ENCODE results near the gene GUCY1B1. TPM values are rescaled to one million over a fixed set of nuclear protein-coding genes. Genes with fewer than 3 reads are reported as not detected.

Gene GUCY1B1
- polyA plus RNA-seq, 2 of the 4 experiments (the other 2 are of a cell fraction): 0.14 to 0.43 TPM

Other genes with a start within 250 kb of the GUCY1B1 start
- gene GUCY1A1, start 92.2 kb upstream of the GUCY1B1 start, polyA plus RNA-seq (2011; rRNA removed): not detected in 2 replicates
- gene GUCY1A1, start 92.2 kb upstream of the GUCY1B1 start, polyA plus RNA-seq (2017; fragmentation: RNase III; extraction: RNeasy Plus Mini Kit Qiagen cat#74134 plus additional on column Dnase treatment): not detected in 3 replicates
- not detected in 2 replicates for gene ASIC5, start 107.3 kb downstream of the GUCY1B1 start, polyA plus RNA-seq (2011; rRNA removed)
- not detected in 3 replicates for gene ASIC5, start 107.3 kb downstream of the GUCY1B1 start, polyA plus RNA-seq (2017; fragmentation: RNase III; extraction: RNeasy Plus Mini Kit Qiagen cat#74134 plus additional on column Dnase treatment)
- 2.9 and 4.0 TPM in 2 replicates for gene TDO2, start 144.7 kb downstream of the GUCY1B1 start, polyA plus RNA-seq (2011; rRNA removed)
- 2.0 to 2.6 TPM (median 2.6 TPM) in 3 replicates for gene TDO2, start 144.7 kb downstream of the GUCY1B1 start, polyA plus RNA-seq (2017; fragmentation: RNase III; extraction: RNeasy Plus Mini Kit Qiagen cat#74134 plus additional on column Dnase treatment)
- gene CTSO, start 194.8 kb downstream of the GUCY1B1 start, polyA plus RNA-seq (2011; rRNA removed): 1.7 and 2.0 TPM in 2 replicates
- gene CTSO, start 194.8 kb downstream of the GUCY1B1 start, polyA plus RNA-seq (2017; fragmentation: RNase III; extraction: RNeasy Plus Mini Kit Qiagen cat#74134 plus additional on column Dnase treatment): 0.72 to 0.81 TPM (median 0.78 TPM) in 3 replicates